NCI-H1436 (cell line): ENCODE results near the gene CDC26.
"Not testable (repeated sequence)": the region's sequence is repeated elsewhere in the genome, so short reads cannot be mapped to it uniquely, and the experiment has no call there.

Experiments
- DNase-seq: peaks from one replicate; lab custom pipeline; 2025; lab: John Stamatoyannopoulos, UW

Gene CDC26

GRCh38 chr9:113238202-113238858 lies 37.0 kb downstream of the CDC26 start:
- DNase-seq = no peak

DNA sequence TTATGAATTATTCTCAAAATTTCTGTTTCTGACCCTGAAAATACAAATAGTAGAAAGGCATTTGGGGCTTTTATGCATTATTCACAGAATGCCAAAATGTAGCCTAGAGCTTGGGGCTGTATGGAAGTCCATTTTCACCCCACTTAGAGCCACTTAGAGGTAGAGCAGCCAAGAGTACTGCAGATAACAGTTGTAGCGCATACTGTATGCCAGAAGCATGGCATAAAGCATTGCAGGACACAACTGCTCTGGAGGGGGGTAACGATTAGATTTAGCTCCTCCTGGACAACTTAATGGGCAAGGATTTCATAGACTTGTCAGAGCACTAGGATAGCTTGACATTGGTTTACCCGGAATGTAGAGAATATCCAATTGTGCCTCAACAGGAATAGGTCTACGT lies 38.3 kb downstream of the CDC26 start:
- no peak for DNase-seq

- DNase-seq = not testable (repeated sequence)
These were observed 39.6 kb downstream of the CDC26 start for GRCh38 chr9:113235701-113236255.

DNA sequence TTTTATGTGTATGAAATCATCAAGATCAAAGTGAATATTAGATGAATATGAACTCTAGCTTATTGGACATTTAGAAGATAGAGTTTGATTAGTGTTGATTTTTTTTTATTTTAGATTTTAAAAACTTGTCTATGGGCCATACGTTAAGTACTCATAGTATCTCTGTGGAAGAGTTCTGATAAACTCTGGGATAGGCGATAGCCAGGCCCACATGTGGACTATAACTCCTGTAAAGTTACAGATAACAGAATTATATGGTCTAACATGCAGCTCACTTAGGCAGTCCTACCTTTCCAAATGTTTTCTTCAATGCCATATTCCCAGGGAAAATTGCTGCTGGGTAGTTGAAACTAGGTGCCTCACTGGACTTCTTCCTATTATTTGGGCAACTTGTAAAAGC lies 43.7 kb downstream of the CDC26 start:
- DNase-seq = no peak

GRCh38 chr9:113228130-113228665 lies 47.2 kb downstream of the CDC26 start:
- DNase-seq = no peak

DNA sequence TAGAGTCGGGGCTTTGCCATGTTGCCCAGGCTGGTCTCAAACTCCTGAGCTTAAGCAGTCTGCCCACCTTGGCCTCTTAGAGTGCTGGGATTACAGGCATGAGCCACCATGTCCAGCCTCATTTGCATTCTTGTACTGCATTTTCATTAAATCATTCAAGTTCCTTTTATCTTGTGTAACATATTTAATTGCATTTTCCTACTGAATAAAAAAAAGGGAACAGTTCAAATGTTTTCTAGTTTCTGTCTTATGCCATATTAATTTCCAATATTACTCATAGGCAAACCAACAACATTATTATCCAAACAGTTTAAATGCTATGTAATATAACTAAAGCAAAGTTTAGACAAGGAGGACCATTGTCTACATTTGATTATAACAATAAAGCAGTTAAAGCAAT lies 47.9 kb downstream of the CDC26 start:
- no peak for DNase-seq

DNA sequence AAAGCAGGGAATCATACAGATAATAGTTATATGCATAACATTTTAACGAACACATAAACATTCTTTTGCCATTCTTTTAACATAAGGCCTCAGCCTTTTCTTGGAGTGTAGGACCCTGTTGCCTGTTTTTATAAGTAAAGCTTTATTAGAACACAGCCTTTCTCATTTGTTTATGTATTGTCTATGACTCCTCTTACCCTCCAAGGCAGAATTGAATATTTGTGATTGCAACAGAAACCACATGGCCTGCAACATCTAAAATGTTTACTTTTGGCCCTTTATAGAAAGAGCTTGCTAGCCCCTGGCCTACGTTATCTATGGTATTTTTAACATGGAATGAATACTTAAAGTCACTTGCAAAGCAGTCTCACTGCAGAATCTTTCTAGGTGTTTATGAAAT lies 51.4 kb downstream of the CDC26 start:
- no peak for DNase-seq

GRCh38 chr9:113222482-113222841 lies 52.9 kb downstream of the CDC26 start:
- no peak for DNase-seq

GRCh38 chr9:113221800-113222481 lies 53.4 kb downstream of the CDC26 start:
- no peak for DNase-seq

DNA sequence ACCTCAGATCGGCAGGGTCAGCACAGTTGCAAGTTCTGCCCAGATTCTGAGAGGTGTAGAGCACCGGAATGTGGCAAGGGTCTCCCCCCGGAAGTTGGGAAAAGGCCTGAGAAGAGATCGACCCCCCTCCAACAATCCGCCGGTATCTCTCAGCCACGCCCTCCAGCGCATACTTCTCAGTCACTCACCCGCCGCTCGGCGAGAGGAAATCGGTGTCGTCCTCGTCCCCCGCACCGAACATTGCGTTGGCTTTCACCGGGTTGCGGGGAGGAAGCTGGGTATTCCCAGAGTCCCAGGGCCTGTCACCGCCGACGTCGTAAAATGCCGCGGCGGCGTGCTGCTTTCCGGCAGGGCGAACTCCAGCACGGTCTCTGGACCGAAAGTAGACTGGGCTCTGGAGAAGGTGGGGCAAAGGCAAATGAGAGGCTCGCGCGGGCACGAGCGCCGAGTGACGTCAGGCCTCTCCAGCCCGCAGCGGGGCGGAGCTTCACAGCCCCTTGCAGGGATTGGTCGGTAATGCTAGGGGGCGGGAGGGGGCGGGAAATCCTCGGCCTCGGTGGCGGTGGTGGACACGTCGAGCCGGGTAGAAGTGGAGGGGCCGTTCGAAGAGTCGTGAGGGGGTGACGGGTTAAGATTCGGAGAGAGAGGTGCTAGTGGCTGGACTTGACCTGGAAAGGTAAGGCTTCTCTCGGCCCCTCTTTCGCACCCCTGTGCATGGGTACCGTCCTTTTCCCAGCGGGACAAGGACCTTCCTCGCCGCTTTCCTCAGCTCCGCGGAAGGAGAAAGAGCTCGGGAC lies 54.2 kb downstream of the CDC26 start, which contains the start of the genes FKBP15 and SLC31A1:
Gene FKBP15 (minus strand): TSS at position 275 of the 797 bp plus-strand sequence. CDS start 34 bp downstream, at position 241.
Gene SLC31A1 (plus strand): TSS at position 542 of the 797 bp plus-strand sequence. CDS start 34,605 bp downstream, outside the sequence.
- DNase-seq = peak; percentile 95

DNA sequence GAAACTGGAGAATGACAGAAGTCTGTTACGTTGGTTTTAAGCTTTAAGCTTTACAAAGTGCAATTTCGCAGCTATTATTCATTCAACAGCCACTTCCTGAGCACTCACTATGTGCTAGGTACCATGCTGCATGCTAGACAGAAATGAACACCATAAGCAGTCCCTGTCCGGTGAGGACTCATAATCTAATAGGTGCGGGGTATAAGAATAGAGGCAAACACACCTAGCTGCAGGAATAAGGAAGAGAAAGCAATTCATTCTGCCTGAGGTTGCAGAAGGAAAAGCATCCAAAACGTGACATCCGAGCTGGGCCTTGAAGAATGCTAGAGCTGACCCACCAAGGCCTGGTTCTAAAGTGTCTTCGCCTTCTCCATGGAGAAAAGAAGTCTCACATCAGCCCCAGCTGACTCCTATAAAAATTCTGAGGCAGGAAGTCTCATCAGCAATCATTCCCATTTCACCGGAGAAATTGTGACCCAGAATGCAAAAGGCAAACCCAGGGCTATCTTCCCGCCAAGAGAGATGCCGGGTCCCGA lies 54.8 kb downstream of the CDC26 start:
- DNase-seq = no peak

- DNase-seq = no peak
These were observed 55.4 kb downstream of the CDC26 start for GRCh38 chr9:113219969-113220368.

- DNase-seq = no peak
These were observed 56.0 kb downstream of the CDC26 start for GRCh38 chr9:113219186-113219936.
